Measurements from ENCODE around the gene KRT25. TPM values are rescaled to one million over a fixed set of nuclear protein-coding genes. Genes with fewer than 3 reads are reported as not detected.

Gene KRT25
- total RNA-seq, 1 donor from 2014 or later = not detected

DNA sequence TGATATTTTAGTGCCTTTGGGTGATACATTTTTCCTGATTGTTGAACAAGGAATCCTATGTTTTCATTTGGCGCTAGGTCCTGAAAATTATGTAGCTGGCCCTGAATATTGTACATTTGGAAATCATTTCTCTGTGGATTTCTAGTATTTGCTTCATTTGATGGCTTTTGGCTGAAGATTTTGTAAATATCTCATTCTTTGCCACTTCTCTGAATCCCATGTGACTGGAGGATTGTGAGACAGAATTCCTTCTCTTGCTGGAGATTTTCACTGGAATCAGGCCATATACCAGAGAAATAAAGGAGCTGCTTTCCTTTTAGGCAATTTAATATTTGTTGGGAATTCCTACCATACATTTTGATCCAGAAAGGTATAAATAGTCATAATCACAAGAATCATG is 36.0 kb upstream of the KRT25 start:
- no peak for DNase-seq (ENCODE audit: low read depth, low spot score)
- Mint-ChIP-seq H3K27ac (ENCODE audit: unreplicated experiment) (no peak overlapping the region), H3K36me3 (ENCODE audit: low read depth) (no peaks in the 10 kb centered on the region), H3K4me1 (no peaks in the 10 kb centered on the region), H3K27me3 (ENCODE audit: low read depth) (peaks cover 34% of the 10 kb centered on the region), H3K4me3 (no peak overlapping the region), H3K9me3 (no peaks in the 10 kb centered on the region)
- TF ChIP-seq CTCF (conservative IDR thresholded peaks at IDR 0.05) = no peak

DNA sequence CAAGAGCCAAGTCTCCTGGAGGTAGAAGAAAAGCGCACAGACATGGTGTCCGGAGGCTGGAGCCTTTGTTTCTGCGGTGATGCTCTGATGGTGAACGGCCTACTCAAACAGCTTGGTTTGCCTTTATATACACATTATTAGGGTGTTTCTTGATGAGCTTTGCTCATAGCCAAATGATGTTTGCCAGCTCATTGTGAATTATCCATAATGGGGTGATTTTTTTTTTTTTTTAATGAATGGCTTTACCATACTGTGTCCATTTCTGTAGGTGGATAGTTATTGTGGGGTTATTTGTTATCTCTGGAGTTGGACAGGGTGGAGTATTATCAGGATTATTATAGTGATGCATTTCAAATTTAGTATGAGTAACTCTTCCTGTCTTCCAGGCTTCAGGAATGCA is 27.3 kb upstream of the KRT25 start, which contains the start of gene KRT27:
TSS of gene KRT27 (minus strand) at position 101 of the 400 bp plus-strand sequence. CDS start at position 44, 57 bp downstream.
- H3K27me3 Mint-ChIP-seq (ENCODE audit: low read depth) = peaks cover 18% of the 10 kb centered on the region
- H3K9me3 Mint-ChIP-seq = no peaks in the 10 kb centered on the region
- H3K27ac Mint-ChIP-seq (ENCODE audit: unreplicated experiment) = no peak within 1 kb of the TSS
- no peak for TF ChIP-seq CTCF (conservative IDR thresholded peaks at IDR 0.05)
- DNase-seq (ENCODE audit: low read depth, low spot score) = no peak
- H3K36me3 Mint-ChIP-seq (ENCODE audit: low read depth) = no peaks in the 10 kb centered on the region
- H3K4me1 Mint-ChIP-seq = no peaks in the 10 kb centered on the region
- no peak within 1 kb of the TSS for H3K4me3 Mint-ChIP-seq

DNA sequence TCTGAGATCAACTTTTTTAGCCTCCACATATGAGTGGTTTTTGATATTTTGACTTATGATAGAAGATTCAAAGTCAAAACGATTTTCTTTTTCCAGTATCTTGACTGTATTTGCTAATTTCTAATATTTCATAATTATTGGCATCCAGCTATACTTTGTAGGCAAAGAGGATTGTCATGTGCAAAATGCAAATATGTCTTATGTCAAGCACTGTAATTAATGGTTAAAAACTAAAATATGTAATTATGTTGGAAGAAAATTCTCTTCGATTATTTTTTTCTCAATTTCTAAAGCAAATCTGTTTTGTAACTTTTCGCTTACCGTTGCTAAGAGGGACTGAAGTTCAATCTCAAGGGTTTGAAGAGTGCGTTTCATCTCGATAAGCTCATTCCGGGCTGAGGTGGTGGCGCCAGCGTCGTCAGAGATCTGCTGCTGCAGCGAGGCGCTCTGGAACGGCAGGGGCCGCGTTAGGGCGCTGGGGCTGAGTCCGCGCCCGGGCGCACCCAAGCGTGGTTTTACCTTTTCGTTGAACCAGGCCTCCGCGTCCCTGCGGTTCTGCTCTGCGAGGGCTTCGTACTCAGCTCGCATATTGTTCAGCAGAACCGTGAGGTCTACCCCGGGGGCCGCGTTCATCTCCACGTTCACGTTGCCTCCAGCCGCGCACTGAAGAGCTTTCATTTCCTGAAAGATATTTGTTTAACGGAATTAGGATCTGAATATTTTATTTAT is 24.2 kb upstream of the KRT25 start:
- H3K9me3 Mint-ChIP-seq = no peaks in the 10 kb centered on the region
- no peak for TF ChIP-seq CTCF (conservative IDR thresholded peaks at IDR 0.05)
- no peak overlapping the region for H3K27ac Mint-ChIP-seq (ENCODE audit: unreplicated experiment)
- no peaks in the 10 kb centered on the region for H3K4me1 Mint-ChIP-seq
- no peak overlapping the region for H3K4me3 Mint-ChIP-seq
- H3K27me3 Mint-ChIP-seq (ENCODE audit: low read depth) = peaks cover 36% of the 10 kb centered on the region
- no peak for DNase-seq (ENCODE audit: low read depth, low spot score)
- H3K36me3 Mint-ChIP-seq (ENCODE audit: low read depth) = no peaks in the 10 kb centered on the region

DNA sequence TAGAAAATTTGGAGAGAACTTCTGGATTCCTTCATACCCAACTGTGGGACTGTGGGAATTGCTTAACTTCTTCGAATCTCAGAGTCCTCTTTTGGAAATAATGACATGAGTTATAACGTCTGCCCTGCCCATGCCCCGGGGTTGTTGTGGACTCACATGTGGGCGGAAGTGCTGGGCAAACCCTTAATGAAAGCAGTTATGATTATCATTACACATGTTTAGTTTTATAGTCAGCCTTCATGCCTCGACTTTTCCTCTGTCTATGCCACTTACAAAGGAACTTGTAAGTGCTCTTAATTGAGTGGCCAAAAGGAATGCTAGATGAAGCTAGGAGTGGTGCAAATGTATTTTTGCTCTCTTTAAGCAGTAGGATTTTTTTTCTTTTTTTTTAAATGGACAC is 23.3 kb upstream of the KRT25 start:
- Mint-ChIP-seq H3K27me3 (ENCODE audit: low read depth) (peaks cover 40% of the 10 kb centered on the region), H3K4me3 (no peak overlapping the region), H3K27ac (ENCODE audit: unreplicated experiment) (no peak overlapping the region), H3K36me3 (ENCODE audit: low read depth) (no peaks in the 10 kb centered on the region), H3K9me3 (no peaks in the 10 kb centered on the region), H3K4me1 (no peaks in the 10 kb centered on the region)
- no peak for DNase-seq (ENCODE audit: low read depth, low spot score)
- no peak for TF ChIP-seq CTCF (conservative IDR thresholded peaks at IDR 0.05)

GRCh38 chr17:40777971-40778370 is 22.8 kb upstream of the KRT25 start:
- Mint-ChIP-seq H3K4me3 (no peak overlapping the region), H3K4me1 (no peaks in the 10 kb centered on the region), H3K27ac (ENCODE audit: unreplicated experiment) (no peak overlapping the region), H3K36me3 (ENCODE audit: low read depth) (no peaks in the 10 kb centered on the region), H3K27me3 (ENCODE audit: low read depth) (peaks cover 40% of the 10 kb centered on the region), H3K9me3 (no peaks in the 10 kb centered on the region)
- no peak for TF ChIP-seq CTCF (conservative IDR thresholded peaks at IDR 0.05)
- no peak for DNase-seq (ENCODE audit: low read depth, low spot score)

Data from neural crest cell (in vitro differentiated cells).